ENCODE data around the gene PACSIN2.
A peak's percentile ranks its signal among the peaks of the same experiment; 100 is the strongest.

The PACSIN2 gene

DNA sequence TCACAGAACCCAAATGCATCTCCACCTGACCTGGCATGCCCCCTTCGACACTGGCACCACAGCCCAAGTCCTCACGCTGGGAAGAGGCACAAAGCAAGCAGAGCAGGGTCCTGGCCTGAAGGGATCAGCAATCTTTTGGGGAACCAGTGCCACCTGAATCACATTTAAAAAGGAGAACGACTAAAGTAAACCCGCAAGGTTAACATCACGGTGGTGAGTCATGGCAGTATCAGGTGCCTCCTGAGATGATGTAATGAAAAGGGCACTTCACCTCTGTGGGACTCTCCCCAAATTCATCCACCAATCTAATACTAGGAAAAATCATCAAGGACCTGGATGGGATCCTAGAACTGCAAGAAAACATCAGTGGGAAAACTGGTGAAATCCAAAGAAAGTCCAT, 44.9 kb downstream of the PACSIN2 start:
- H3K4me3 ChIP-seq (ENCODE audit: low read depth, low read length), result no peak overlapping the region
- TF ChIP-seq, protein P1, sequence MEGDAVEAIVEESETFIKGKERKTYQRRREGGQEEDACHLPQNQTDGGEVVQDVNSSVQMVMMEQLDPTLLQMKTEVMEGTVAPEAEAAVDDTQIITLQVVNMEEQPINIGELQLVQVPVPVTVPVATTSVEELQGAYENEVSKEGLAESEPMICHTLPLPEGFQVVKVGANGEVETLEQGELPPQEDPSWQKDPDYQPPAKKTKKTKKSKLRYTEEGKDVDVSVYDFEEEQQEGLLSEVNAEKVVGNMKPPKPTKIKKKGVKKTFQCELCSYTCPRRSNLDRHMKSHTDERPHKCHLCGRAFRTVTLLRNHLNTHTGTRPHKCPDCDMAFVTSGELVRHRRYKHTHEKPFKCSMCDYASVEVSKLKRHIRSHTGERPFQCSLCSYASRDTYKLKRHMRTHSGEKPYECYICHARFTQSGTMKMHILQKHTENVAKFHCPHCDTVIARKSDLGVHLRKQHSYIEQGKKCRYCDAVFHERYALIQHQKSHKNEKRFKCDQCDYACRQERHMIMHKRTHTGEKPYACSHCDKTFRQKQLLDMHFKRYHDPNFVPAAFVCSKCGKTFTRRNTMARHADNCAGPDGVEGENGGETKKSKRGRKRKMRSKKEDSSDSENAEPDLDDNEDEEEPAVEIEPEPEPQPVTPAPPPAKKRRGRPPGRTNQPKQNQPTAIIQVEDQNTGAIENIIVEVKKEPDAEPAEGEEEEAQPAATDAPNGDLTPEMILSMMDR (IDR thresholded peaks at IDR 0.05; ENCODE audit: low read depth, low read length, missing control alignments), result no peak
- in situ Hi-C loops (cut with HindIII; ENCODE audit: low sequenced_read_pairs), result no loop called here
- DNase-seq (ENCODE audit: low read depth), result no peak

DNA sequence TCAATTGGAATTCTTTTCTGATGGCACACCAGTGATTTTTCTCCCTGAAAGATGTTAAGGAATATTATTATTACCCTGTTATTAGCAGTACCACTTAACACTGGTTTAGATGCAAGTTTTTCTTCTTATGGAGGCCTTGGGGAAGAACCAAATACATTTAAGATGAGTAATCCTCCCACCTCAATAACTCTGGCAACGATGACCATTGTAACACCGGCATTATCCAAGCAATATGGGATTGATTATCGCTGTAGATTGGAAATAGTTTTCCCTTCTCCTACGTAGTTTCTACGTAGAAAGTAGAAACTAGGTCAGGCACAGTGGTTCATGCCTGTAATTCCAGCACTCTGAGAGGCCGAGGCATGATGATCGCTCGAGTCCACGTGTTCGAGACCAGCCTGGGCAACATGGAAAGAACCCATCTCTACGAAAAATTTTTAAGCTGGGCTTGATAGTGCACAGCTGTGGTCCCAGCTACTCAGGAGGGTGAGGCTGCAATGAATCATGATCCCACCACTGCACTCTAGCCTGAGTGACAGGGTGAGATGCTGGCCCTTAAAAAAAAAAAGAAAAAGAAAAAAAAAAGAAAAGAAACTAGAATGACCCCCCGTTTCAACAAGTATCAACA, 45.5 kb downstream of the PACSIN2 start:
- in situ Hi-C loops (cut with HindIII; ENCODE audit: low sequenced_read_pairs), result loop anchor here (5.0 kb wide), 1 partner anchor 93 kb away; no protein-coding TSS in a partner anchor
- no peak overlapping the region for H3K4me3 ChIP-seq (ENCODE audit: low read depth, low read length)
- TF ChIP-seq, protein P1 (IDR thresholded peaks at IDR 0.05; ENCODE audit: low read depth, low read length, missing control alignments), result no peak
- peak; percentile 69 for DNase-seq (ENCODE audit: low read depth)

DNA sequence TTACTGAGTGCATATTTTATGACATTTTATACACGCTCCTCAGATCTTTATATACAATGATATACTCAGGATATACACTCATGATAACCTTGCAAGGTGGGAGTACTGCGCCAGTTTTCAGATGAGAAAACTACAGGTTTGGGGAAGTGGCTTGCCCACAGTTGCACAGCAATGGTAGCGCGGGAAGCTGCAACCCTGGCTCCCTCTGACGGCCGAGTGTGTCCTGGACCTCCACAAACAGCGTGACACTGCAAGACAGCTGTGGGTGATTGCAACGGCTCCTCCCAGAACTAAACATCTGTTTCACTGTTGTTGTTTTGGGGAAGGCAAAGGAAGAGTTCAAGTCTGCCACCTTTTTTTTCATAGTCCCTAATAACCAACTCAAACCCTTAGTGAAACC, 47.0 kb downstream of the PACSIN2 start:
- TF ChIP-seq, protein P1 (IDR thresholded peaks at IDR 0.05; ENCODE audit: low read depth, low read length, missing control alignments), result no peak
- no peak for DNase-seq (ENCODE audit: low read depth)
- in situ Hi-C loops (cut with HindIII; ENCODE audit: low sequenced_read_pairs), result loop anchor here (5.0 kb wide), 1 partner anchor 94 kb away; no protein-coding TSS in a partner anchor
- no peak overlapping the region for H3K4me3 ChIP-seq (ENCODE audit: low read depth, low read length)

DNA sequence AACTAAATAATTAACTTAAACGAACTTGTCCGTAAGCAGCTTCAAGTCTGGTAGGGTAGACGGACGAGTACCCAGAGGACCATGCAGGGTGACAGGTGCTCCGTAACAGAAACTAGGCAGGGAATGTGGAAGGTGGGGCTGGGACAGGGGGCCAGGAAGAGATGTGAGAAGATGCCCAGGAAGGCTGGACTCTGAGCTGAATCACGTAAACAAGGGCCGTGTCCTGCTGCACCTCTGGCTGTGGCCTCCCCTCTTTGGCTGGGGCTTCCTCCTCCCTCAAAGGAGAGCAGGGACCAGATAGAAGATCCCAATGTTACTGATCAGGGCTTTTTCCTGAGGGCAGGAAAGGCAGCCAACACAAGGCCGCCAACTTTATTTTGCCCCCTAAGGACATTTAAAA, 47.9 kb downstream of the PACSIN2 start:
- no peak for DNase-seq (ENCODE audit: low read depth)
- in situ Hi-C loops (cut with HindIII; ENCODE audit: low sequenced_read_pairs), result loop anchor here (5.0 kb wide), 1 partner anchor 95 kb away; no protein-coding TSS in a partner anchor
- TF ChIP-seq, protein P1 (IDR thresholded peaks at IDR 0.05; ENCODE audit: low read depth, low read length, missing control alignments), result no peak
- no peak overlapping the region for H3K4me3 ChIP-seq (ENCODE audit: low read depth, low read length)

DNA sequence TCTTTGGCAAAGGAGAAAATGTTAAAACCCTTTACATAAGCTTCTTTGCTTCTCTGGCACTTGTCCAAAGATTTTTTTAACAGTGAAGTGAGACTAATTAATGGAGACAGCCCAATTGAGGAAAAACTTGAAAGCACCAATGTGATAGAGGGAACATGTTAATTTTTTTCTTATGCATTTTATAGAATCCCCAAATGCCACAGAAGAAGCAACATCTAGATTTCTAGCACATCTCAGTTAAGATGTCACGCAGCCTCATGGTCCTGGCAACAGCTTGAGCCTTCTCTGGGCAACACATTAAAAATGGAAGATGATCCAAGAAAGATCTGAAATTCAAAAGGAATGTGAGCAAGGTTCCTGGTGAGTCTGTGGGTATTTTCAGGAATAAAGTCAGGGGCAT, 48.5 kb downstream of the PACSIN2 start:
- no peak for DNase-seq (ENCODE audit: low read depth)
- in situ Hi-C loops (cut with HindIII; ENCODE audit: low sequenced_read_pairs), result loop anchor here (5.0 kb wide), 1 partner anchor 96 kb away; no protein-coding TSS in a partner anchor
- TF ChIP-seq, protein P1 (IDR thresholded peaks at IDR 0.05; ENCODE audit: low read depth, low read length, missing control alignments), result no peak
- no peak overlapping the region for H3K4me3 ChIP-seq (ENCODE audit: low read depth, low read length)

DNA sequence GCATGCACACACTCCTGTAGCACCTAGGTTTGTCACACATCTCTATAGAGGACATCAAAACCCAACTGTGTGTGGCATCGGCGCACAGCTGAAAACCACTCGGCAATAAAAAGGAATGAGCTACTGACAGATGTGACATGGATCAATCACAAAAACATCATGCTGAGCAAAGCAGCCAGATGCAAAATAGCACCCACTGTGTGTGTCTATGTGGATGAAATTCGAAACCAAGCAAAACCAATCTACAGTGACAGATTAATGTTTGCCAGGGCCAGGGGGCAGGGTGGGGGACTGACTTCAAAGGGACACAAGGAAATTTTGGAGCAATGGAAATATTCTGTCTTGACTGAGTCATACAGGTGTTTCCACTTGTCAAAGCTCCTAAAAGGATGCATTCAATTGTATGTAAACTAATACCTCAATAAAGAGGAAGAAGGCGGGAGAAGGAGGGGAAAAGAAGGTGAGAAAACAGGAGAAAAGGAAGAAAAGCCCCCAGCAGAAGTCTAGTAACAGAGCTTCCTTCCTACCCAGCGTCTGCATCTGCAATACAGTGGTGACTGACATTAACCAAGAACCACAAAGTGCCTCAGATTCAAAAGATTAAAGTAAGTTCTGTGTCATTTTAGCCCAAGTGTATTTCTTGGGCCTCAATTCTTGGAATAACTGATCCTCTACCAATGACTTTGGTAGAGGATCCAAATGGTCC, 49.8 kb downstream of the PACSIN2 start:
- no peak for DNase-seq (ENCODE audit: low read depth)
- TF ChIP-seq, protein P1 (IDR thresholded peaks at IDR 0.05; ENCODE audit: low read depth, low read length, missing control alignments), result no peak
- no peak overlapping the region for H3K4me3 ChIP-seq (ENCODE audit: low read depth, low read length)
- in situ Hi-C loops (cut with HindIII; ENCODE audit: low sequenced_read_pairs), result loop anchor here (5.0 kb wide), 1 partner anchor 97 kb away; no protein-coding TSS in a partner anchor
